Natural killer cell (primary cell): Measurements from ENCODE around the gene NES. TPM values are rescaled to one million over a fixed set of nuclear protein-coding genes. Genes with fewer than 3 reads are reported as not detected.

ENCODE experiments used
- ATAC-seq, 3 donors: fragments of 150-1000 bp in 2 of 3; fragments of 200-7000 bp in 1 of 3; cut with Tn5 transposase; 1 replicate in 1 of 3; 2 replicates in 2 of 3; pipeline ENCODE4 v1.10.0; 2021; ENCODE audit warnings: mild to moderate bottlenecking in 2 of 3, moderate library complexity in 2 of 3
- DNase-seq, 2 donors: peaks; one replicate each; pipeline versions ENCODE4 v3.0.0 to v3.0.0-alpha.2; 2013 to 2021; ENCODE audit warnings: mixed read lengths in 1 of 2
- H3K27ac ChIP-seq: one replicate; pipeline ENCODE4 v1.5.1; 2013; ENCODE audit warnings: mild to moderate bottlenecking, low read length
- H3K27me3 ChIP-seq: one replicate; pipeline ENCODE4 v1.6.1; 2013; ENCODE audit warnings: low read length; ENCODE audit not compliant: control insufficient read depth, insufficient read depth
- H3K36me3 ChIP-seq: one replicate; pipeline ENCODE4 v1.6.1; 2013; ENCODE audit warnings: low read length; ENCODE audit not compliant: control insufficient read depth, insufficient read depth
- H3K4me1 ChIP-seq: one replicate; pipeline ENCODE4 v1.6.1; 2013; ENCODE audit warnings: low read length; ENCODE audit not compliant: control insufficient read depth, insufficient read depth
- H3K4me3 ChIP-seq: one replicate; pipeline ENCODE4 v1.5.1; 2013; ENCODE audit warnings: low read length
- H3K9me3 ChIP-seq: one replicate; pipeline ENCODE4 v1.6.1; 2013; ENCODE audit warnings: low read length; ENCODE audit not compliant: control insufficient read depth, insufficient read depth
- H3K27ac Mint-ChIP-seq, 2 donors: one replicate each; pipeline ENCODE4 v1.8.0; 2022; ENCODE audit warnings: mild to moderate bottlenecking in 2 of 2, mixed read lengths in 2 of 2, moderate library complexity in 1 of 2
- H3K27me3 Mint-ChIP-seq, 2 donors: one replicate each; pipeline ENCODE4 v1.8.0; 2022; ENCODE audit warnings: low read depth in 2 of 2, mixed read lengths in 2 of 2
- H3K36me3 Mint-ChIP-seq: one replicate; pipeline ENCODE4 v1.8.0; 2022; ENCODE audit warnings: mixed read lengths
- H3K4me1 Mint-ChIP-seq, 2 donors: one replicate each; pipeline ENCODE4 v1.8.0; 2022; ENCODE audit warnings: mixed read lengths in 2 of 2
- H3K4me3 Mint-ChIP-seq: one replicate; pipeline ENCODE4 v1.8.0; 2022; ENCODE audit warnings: mild to moderate bottlenecking, moderate library complexity, mixed read lengths
- H3K9me3 Mint-ChIP-seq, 2 donors: one replicate each; pipeline ENCODE4 v1.8.0; 2022; ENCODE audit warnings: mixed read lengths in 2 of 2
- CTCF ChIP-seq: fragments of 200-600 bp; IDR thresholded peaks from one replicate; pipeline ENCODE4 v1.8.0; 2022; ENCODE audit warnings: antibody characterized with exemption
- WGBS: methylation state at CpG from one replicate; pipeline ENCODE4 v1.1.7; 2013; ENCODE audit warnings: missing lambda C conversion rate; ENCODE audit not compliant: insufficient coverage; 5-methylcytosine and 5-hydroxymethylcytosine counted together
- intact Hi-C: fragments of 100-400 bp; cut with micrococcal nuclease; formaldehyde crosslinking; loops from one replicate; pipeline ENCODE4 v1.14.2; 2022
- total RNA-seq, 4 donors: library from RNA; stranded (reverse); fragments of 120-200 nt in 1 of 4; gene quantifications; one replicate each; pipeline versions ENCODE4 v1.2.3 to v1.2.4, GENCODE V29; 2013 to 2022

The NES gene
- total RNA-seq, 3 donors from 2014 or later (not counting 1 experiment from before 2014, with no cell fraction given), result not detected

- intact Hi-C loops, result no loop called here
- WGBS, result 82% methylated on average over 4 of the region's 4 CpGs
- no peaks in the 10 kb centered on the region for H3K27me3 ChIP-seq
- Mint-ChIP-seq H3K27me3 (no peaks in the 10 kb centered on the region), H3K27ac (no peak overlapping the region), H3K4me3 (no peak overlapping the region), H3K9me3 (no peaks in the 10 kb centered on the region), H3K4me1 (peaks cover 20 to 21% of the 10 kb centered on the region in 2 donors), H3K36me3 (peaks cover 14% of the 10 kb centered on the region)
- no peaks in the 10 kb centered on the region for H3K9me3 ChIP-seq
- H3K36me3 ChIP-seq, result peaks cover 37% of the 10 kb centered on the region
- ATAC-seq (no peak), DNase-seq (no peak)
- no peak for TF ChIP-seq CTCF
- no peak overlapping the region for H3K4me3 ChIP-seq
- H3K4me1 ChIP-seq, result peaks cover 21% of the 10 kb centered on the region
- H3K27ac ChIP-seq, result no peak overlapping the region
These were observed 44.3 kb upstream of the NES start for GRCh38 chr1:156721535-156721934.

- Histone ChIP-seq H3K4me3 (no peak overlapping the region), H3K36me3 (peaks cover 37% of the 10 kb centered on the region), H3K9me3 (no peaks in the 10 kb centered on the region), H3K27ac (no peak overlapping the region), H3K4me1 (peaks cover 17% of the 10 kb centered on the region), H3K27me3 (no peaks in the 10 kb centered on the region)
- Mint-ChIP-seq H3K4me3 (no peak overlapping the region), H3K27me3 (no peaks in the 10 kb centered on the region), H3K27ac (no peak overlapping the region), H3K4me1 (peaks cover 20 to 22% of the 10 kb centered on the region in 2 donors), H3K9me3 (no peaks in the 10 kb centered on the region), H3K36me3 (peaks cover 14% of the 10 kb centered on the region)
- no peak for ATAC-seq
- TF ChIP-seq CTCF, result no peak
- no peak for DNase-seq
- 95% methylated on average over 2 of the region's 2 CpGs for WGBS
- intact Hi-C loops, result no loop called here
These were observed 43.9 kb upstream of the NES start for GRCh38 chr1:156721131-156721530.

- ATAC-seq, result no peak
- intact Hi-C loops, result no loop called here
- Mint-ChIP-seq H3K4me3 (no peak overlapping the region), H3K36me3 (peaks cover 12% of the 10 kb centered on the region), H3K27me3 (no peaks in the 10 kb centered on the region), H3K4me1 (peaks cover 5 to 20% of the 10 kb centered on the region in 2 donors), H3K9me3 (no peaks in the 10 kb centered on the region), H3K27ac (no peak overlapping the region)
- Histone ChIP-seq H3K9me3 (no peaks in the 10 kb centered on the region), H3K4me1 (no peaks in the 10 kb centered on the region), H3K4me3 (no peak overlapping the region), H3K36me3 (peaks cover 18% of the 10 kb centered on the region), H3K27ac (no peak overlapping the region), H3K27me3 (no peaks in the 10 kb centered on the region)
- WGBS, result 98% methylated on average over 4 of the region's 4 CpGs
- DNase-seq, result no peak
- TF ChIP-seq CTCF, result no peak
These were observed 40.1 kb upstream of the NES start for GRCh38 chr1:156717351-156717750.

- Histone ChIP-seq H3K27me3 (no peaks in the 10 kb centered on the region), H3K36me3 (peaks cover 6% of the 10 kb centered on the region), H3K27ac (no peak overlapping the region), H3K4me1 (no peaks in the 10 kb centered on the region), H3K9me3 (no peaks in the 10 kb centered on the region), H3K4me3 (no peak overlapping the region)
- Mint-ChIP-seq H3K9me3 (no peaks in the 10 kb centered on the region), H3K27ac (no peak overlapping the region), H3K27me3 (no peaks in the 10 kb centered on the region), H3K4me3 (no peak overlapping the region), H3K4me1 (peaks cover 5 to 20% of the 10 kb centered on the region in 2 donors), H3K36me3 (peaks cover 12% of the 10 kb centered on the region)
- TF ChIP-seq CTCF, result no peak
- 100% methylated on average over 3 of the region's 3 CpGs for WGBS
- DNase-seq (no peak), ATAC-seq (no peak)
- intact Hi-C loops, result no loop called here
These were observed 37.6 kb upstream of the NES start for GRCh38 chr1:156714830-156715229.
